Measurements from ENCODE around the gene ARID4B. TPM values are rescaled to one million over a fixed set of nuclear protein-coding genes. Genes with fewer than 3 reads are reported as not detected.
"Not testable (repeated sequence)": the region's sequence is repeated elsewhere in the genome, so short reads cannot be mapped to it uniquely, and the experiment has no call there.

Gene ARID4B
- total RNA-seq, 4 donors from 2014 or later: 23.6 to 37.9 (median 33.0) TPM

GRCh38 chr1:235286667-235287066 is 41.3 kb downstream of the ARID4B start:
- DNase-seq (ENCODE audit: low spot score in 2 of 2): no peak
- TF ChIP-seq POLR2A (IDR thresholded peaks at IDR 0.05): no peak
- no peak for TF ChIP-seq CTCF (IDR thresholded peaks at IDR 0.05)
- H3K4me3 ChIP-seq (ENCODE audit: low read depth, poor library complexity, severe bottlenecking): no peak overlapping the region
- 47 to 83% methylated on average over 1 of the region's 1 CpG for WGBS, 2 donors
- intact Hi-C loops (cut with DNase I; ENCODE audit: low total_unique reads): no loop called here

- intact Hi-C loops (cut with DNase I; ENCODE audit: low total_unique reads): no loop called here
- no peak for DNase-seq (ENCODE audit: low spot score in 2 of 2)
- TF ChIP-seq CTCF (IDR thresholded peaks at IDR 0.05): no peak
- TF ChIP-seq POLR2A (IDR thresholded peaks at IDR 0.05): no peak
- 82 to 83% methylated on average over 6 of the region's 6 CpGs for WGBS, 2 donors
- no peak overlapping the region for H3K4me3 ChIP-seq (ENCODE audit: low read depth, poor library complexity, severe bottlenecking)
These were observed 43.7 kb downstream of the ARID4B start for GRCh38 chr1:235284231-235284769.

GRCh38 chr1:235283636-235284035 is 44.3 kb downstream of the ARID4B start:
- WGBS, 2 donors: 94 to 96% methylated on average over 13 of the region's 13 CpGs
- DNase-seq (ENCODE audit: low spot score in 2 of 2); H3K4me3 ChIP-seq (ENCODE audit: low read depth, poor library complexity, severe bottlenecking); intact Hi-C loops (cut with DNase I; ENCODE audit: low total_unique reads): not testable (repeated sequence)

- intact Hi-C loops (cut with DNase I; ENCODE audit: low total_unique reads): no loop called here
- no peak for TF ChIP-seq POLR2A (IDR thresholded peaks at IDR 0.05)
- TF ChIP-seq CTCF (IDR thresholded peaks at IDR 0.05): no peak
- WGBS, 2 donors: 92 to 99% methylated on average over 15 of the region's 15 CpGs
- H3K4me3 ChIP-seq (ENCODE audit: low read depth, poor library complexity, severe bottlenecking): no peak overlapping the region
- no peak for DNase-seq (ENCODE audit: low spot score in 2 of 2)
These were observed 47.5 kb downstream of the ARID4B start for GRCh38 chr1:235280467-235280866.

GRCh38 chr1:235279694-235280093 is 48.3 kb downstream of the ARID4B start:
- TF ChIP-seq POLR2A (IDR thresholded peaks at IDR 0.05): no peak
- no peak overlapping the region for H3K4me3 ChIP-seq (ENCODE audit: low read depth, poor library complexity, severe bottlenecking)
- DNase-seq (ENCODE audit: low spot score in 2 of 2): no peak
- 84 to 89% methylated on average over 5 of the region's 5 CpGs for WGBS, 2 donors
- intact Hi-C loops (cut with DNase I; ENCODE audit: low total_unique reads): no loop called here

GRCh38 chr1:235278915-235279292 is 49.1 kb downstream of the ARID4B start:
- intact Hi-C loops (cut with DNase I; ENCODE audit: low total_unique reads): no loop called here
- no peak overlapping the region for H3K4me3 ChIP-seq (ENCODE audit: low read depth, poor library complexity, severe bottlenecking)
- WGBS, 2 donors: 63 to 79% methylated on average over 5 of the region's 5 CpGs
- DNase-seq (ENCODE audit: low spot score in 2 of 2): no peak
- no peak for TF ChIP-seq POLR2A (IDR thresholded peaks at IDR 0.05)

- no peak for DNase-seq (ENCODE audit: low spot score in 2 of 2)
- no peak overlapping the region for H3K4me3 ChIP-seq (ENCODE audit: low read depth, poor library complexity, severe bottlenecking)
- 78 to 81% methylated on average over 1 of the region's 1 CpG for WGBS, 2 donors
- TF ChIP-seq CTCF (IDR thresholded peaks at IDR 0.05) (no peak), POLR2A (IDR thresholded peaks at IDR 0.05) (no peak)
- intact Hi-C loops (cut with DNase I; ENCODE audit: low total_unique reads): no loop called here
These were observed 49.6 kb downstream of the ARID4B start for GRCh38 chr1:235278233-235278914.

Data from lower leg skin (tissue), 4 donors.